SU-DHL-6 (cell line): ENCODE results near the gene SMAD1.

Experiments used
- EZH2phosphoT487 ChIP-seq: fragments of 200-600 bp; sonication (generic), shearing (Covaris generic); conservative IDR thresholded peaks from 2 replicates; pipeline ENCODE4 v1.6.1; 2018; ENCODE audit warnings: mild to moderate bottlenecking, antibody characterized with exemption, low read length, moderate library complexity, mixed read lengths
- TF ChIP-seq, protein P1 (sequence below): fragments of 200-600 bp; sonication (generic); IDR thresholded peaks from one replicate; pipeline ENCODE4 v1.5.1; 2017; ENCODE audit warnings: antibody characterized with exemption, mild to moderate bottlenecking, low read length, moderate library complexity; ENCODE audit not compliant: insufficient read depth, poor library complexity, severe bottlenecking

DNA sequence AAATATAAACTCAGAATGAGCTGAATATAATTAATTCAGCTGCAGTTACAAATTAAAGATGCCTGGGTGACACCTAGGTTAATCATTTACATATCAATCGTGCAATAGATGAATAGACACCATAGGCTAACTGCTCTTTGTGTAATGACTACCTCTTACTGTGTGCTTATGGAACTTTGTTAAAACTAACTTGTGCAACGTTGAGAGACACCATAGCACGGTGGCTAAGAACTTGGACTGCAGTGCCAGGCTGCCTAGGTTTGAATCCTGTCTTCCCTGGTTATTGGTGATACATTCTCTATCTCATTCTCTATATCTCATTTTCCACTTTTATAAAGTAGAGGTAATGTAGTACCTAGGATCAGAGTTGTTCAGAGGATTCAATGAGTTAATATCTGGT lies 46.9 kb downstream of the SMAD1 start:
- TF ChIP-seq, protein P1, sequence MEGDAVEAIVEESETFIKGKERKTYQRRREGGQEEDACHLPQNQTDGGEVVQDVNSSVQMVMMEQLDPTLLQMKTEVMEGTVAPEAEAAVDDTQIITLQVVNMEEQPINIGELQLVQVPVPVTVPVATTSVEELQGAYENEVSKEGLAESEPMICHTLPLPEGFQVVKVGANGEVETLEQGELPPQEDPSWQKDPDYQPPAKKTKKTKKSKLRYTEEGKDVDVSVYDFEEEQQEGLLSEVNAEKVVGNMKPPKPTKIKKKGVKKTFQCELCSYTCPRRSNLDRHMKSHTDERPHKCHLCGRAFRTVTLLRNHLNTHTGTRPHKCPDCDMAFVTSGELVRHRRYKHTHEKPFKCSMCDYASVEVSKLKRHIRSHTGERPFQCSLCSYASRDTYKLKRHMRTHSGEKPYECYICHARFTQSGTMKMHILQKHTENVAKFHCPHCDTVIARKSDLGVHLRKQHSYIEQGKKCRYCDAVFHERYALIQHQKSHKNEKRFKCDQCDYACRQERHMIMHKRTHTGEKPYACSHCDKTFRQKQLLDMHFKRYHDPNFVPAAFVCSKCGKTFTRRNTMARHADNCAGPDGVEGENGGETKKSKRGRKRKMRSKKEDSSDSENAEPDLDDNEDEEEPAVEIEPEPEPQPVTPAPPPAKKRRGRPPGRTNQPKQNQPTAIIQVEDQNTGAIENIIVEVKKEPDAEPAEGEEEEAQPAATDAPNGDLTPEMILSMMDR = no peak
- TF ChIP-seq EZH2phosphoT487 = no peak
